Activated CD8-positive, alpha-beta T cell treated with anti-CD3 and anti-CD28 coated beads for 36 hours (primary cell): ENCODE results near the gene SVOPL. TPM values are rescaled to one million over a fixed set of nuclear protein-coding genes. Genes with fewer than 3 reads are reported as not detected.

ENCODE experiments used
- ATAC-seq: fragments of 200-7000 bp; cut with Tn5 transposase; one replicate; pipeline ENCODE4 v1.10.0; 2021; ENCODE audit warnings: mild to moderate bottlenecking, moderate library complexity
- CTCF ChIA-PET: fragments of 350-600 bp; sonication (Branson Sonifier 250); formaldehyde crosslinking; loops from one replicate; lab custom pipeline; 2021; ENCODE audit warnings: antibody characterized with exemption; lab: Charles Lee
- POLR2A ChIA-PET: fragments of 350-600 bp; sonication (Branson Sonifier 250); formaldehyde crosslinking; loops from one replicate; lab custom pipeline; 2021; ENCODE audit warnings: antibody characterized with exemption; lab: Charles Lee
- DNase-seq: peaks from one replicate; pipeline ENCODE4 v3.0.0-alpha.2; 2020
- H3K27ac Mint-ChIP-seq: one replicate; pipeline ENCODE4 v1.8.0; 2021; ENCODE audit warnings: mild to moderate bottlenecking, mixed read lengths
- H3K27me3 Mint-ChIP-seq: one replicate; pipeline ENCODE4 v1.8.0; 2021; ENCODE audit warnings: mixed read lengths
- H3K36me3 Mint-ChIP-seq: one replicate; pipeline ENCODE4 v1.8.0; 2021; ENCODE audit warnings: low read depth, mixed read lengths
- H3K4me1 Mint-ChIP-seq: one replicate; pipeline ENCODE4 v1.8.0; 2021; ENCODE audit warnings: low read depth, mixed read lengths
- H3K4me3 Mint-ChIP-seq: one replicate; pipeline ENCODE4 v1.8.0; 2021; ENCODE audit warnings: mild to moderate bottlenecking, moderate library complexity, mixed read lengths
- H3K9me3 Mint-ChIP-seq: one replicate; pipeline ENCODE4 v1.8.0; 2021; ENCODE audit warnings: mixed read lengths
- CTCF ChIP-seq: fragments of 200-600 bp; IDR thresholded peaks from one replicate; pipeline ENCODE4 v1.8.0; 2022; ENCODE audit warnings: antibody characterized with exemption, mild to moderate bottlenecking
- intact Hi-C: fragments of 100-400 bp; cut with micrococcal nuclease; formaldehyde crosslinking; loops from one replicate; pipeline ENCODE4 v1.10.0; 2022
- total RNA-seq, 2 experiments: library from RNA; stranded (reverse); gene quantifications; one replicate each; pipeline ENCODE4 v1.2.3, GENCODE V29; 2021

Gene SVOPL
- total RNA-seq, 2 experiments from 2014 or later = 0.78 TPM; not detected in 1

GRCh38 chr7:138551102-138551501, 150.1 kb downstream of the SVOPL start:
- no peaks in the 10 kb centered on the region for H3K27me3 Mint-ChIP-seq
- H3K9me3 Mint-ChIP-seq = peaks cover 4% of the 10 kb centered on the region
- DNase-seq = no peak
- H3K4me3 Mint-ChIP-seq = no peak overlapping the region
- CTCF ChIA-PET = no interaction called here
- no peak overlapping the region for H3K27ac Mint-ChIP-seq
- H3K36me3 Mint-ChIP-seq = peaks cover 75% of the 10 kb centered on the region
- intact Hi-C loops = no loop called here
- POLR2A ChIA-PET = no interaction called here
- no peak for ATAC-seq
- peaks cover 2% of the 10 kb centered on the region for H3K4me1 Mint-ChIP-seq
- TF ChIP-seq CTCF = no peak

- Mint-ChIP-seq H3K4me3 (no peak overlapping the region), H3K27ac (no peak overlapping the region), H3K4me1 (peaks cover 2% of the 10 kb centered on the region), H3K9me3 (peaks cover 4% of the 10 kb centered on the region), H3K36me3 (peaks cover 77% of the 10 kb centered on the region), H3K27me3 (no peaks in the 10 kb centered on the region)
- ChIA-PET CTCF (interaction anchor here (1.1 kb wide), 1 partner anchor 15 kb away, joined by 3 read pairs; no protein-coding TSS in a partner anchor), POLR2A (no interaction called here)
- no peak for DNase-seq
- no peak for TF ChIP-seq CTCF
- intact Hi-C loops = no loop called here
- no peak for ATAC-seq
These were observed 150.8 kb downstream of the SVOPL start for GRCh38 chr7:138550337-138550736.

GRCh38 chr7:138549082-138549481, 152.1 kb downstream of the SVOPL start:
- H3K9me3 Mint-ChIP-seq = peaks cover 3% of the 10 kb centered on the region
- H3K27me3 Mint-ChIP-seq = no peaks in the 10 kb centered on the region
- ATAC-seq (no peak), DNase-seq (no peak)
- H3K36me3 Mint-ChIP-seq = peaks cover 78% of the 10 kb centered on the region
- no peak overlapping the region for H3K27ac Mint-ChIP-seq
- H3K4me3 Mint-ChIP-seq = no peak overlapping the region
- no peak for TF ChIP-seq CTCF
- ChIA-PET POLR2A (no interaction called here), CTCF (interaction anchor here (1.1 kb wide), 1 partner anchor 16 kb away, joined by 3 read pairs; no protein-coding TSS in a partner anchor)
- intact Hi-C loops = no loop called here
- peaks cover 2% of the 10 kb centered on the region for H3K4me1 Mint-ChIP-seq

- intact Hi-C loops = no loop called here
- Mint-ChIP-seq H3K27me3 (no peaks in the 10 kb centered on the region), H3K4me3 (no peak overlapping the region), H3K27ac (no peak overlapping the region), H3K4me1 (peaks cover 7% of the 10 kb centered on the region), H3K9me3 (peaks cover 3% of the 10 kb centered on the region), H3K36me3 (peaks cover 67% of the 10 kb centered on the region)
- DNase-seq = no peak
- ChIA-PET CTCF (no interaction called here), POLR2A (interaction anchor here (0.6 kb wide), 1 partner anchor 356 kb away, joined by 3 read pairs; no protein-coding TSS in a partner anchor)
- no peak for TF ChIP-seq CTCF
- no peak for ATAC-seq
These were observed 154.3 kb downstream of the SVOPL start for GRCh38 chr7:138546829-138547228.

- DNase-seq = no peak
- H3K4me3 Mint-ChIP-seq = no peak overlapping the region
- no peak for ATAC-seq
- H3K36me3 Mint-ChIP-seq = peaks cover 71% of the 10 kb centered on the region
- intact Hi-C loops = no loop called here
- peaks cover 3% of the 10 kb centered on the region for H3K9me3 Mint-ChIP-seq
- POLR2A ChIA-PET = no interaction called here
- H3K4me1 Mint-ChIP-seq = peaks cover 12% of the 10 kb centered on the region
- CTCF ChIA-PET = no interaction called here
- no peaks in the 10 kb centered on the region for H3K27me3 Mint-ChIP-seq
- no peak for TF ChIP-seq CTCF
- no peak overlapping the region for H3K27ac Mint-ChIP-seq
These were observed 155.0 kb downstream of the SVOPL start for GRCh38 chr7:138546064-138546619.
